Prostate gland (tissue), 2 donors: ENCODE measurements around the gene DOCK10. TPM values are rescaled to one million over a fixed set of nuclear protein-coding genes. Genes with fewer than 3 reads are reported as not detected.

Source experiments
- DNase-seq: peaks from one replicate; pipeline ENCODE4 v3.0.0-alpha.2; 2019; ENCODE audit warnings: low spot score
- H3K27ac ChIP-seq, 2 donors: fragments of 200-600 bp; sonication (generic); 2 replicates each; pipeline ENCODE4 v1.5.1; 2017 to 2019
- H3K27me3 ChIP-seq: fragments of 200-600 bp; sonication (generic); replicated peaks from 2 replicates; pipeline ENCODE4 v1.5.1; 2019; ENCODE audit not compliant: insufficient read depth
- H3K36me3 ChIP-seq, 2 donors: fragments of 200-600 bp; sonication (generic); 1 replicate in 1 of 2; 2 replicates in 1 of 2; pipeline versions ENCODE4 v1.5.1 to v1.8.1; 2017 to 2019
- H3K4me1 ChIP-seq: fragments of 200-600 bp; sonication (generic); replicated peaks from 2 replicates; pipeline ENCODE4 v1.5.1; 2019
- H3K4me3 ChIP-seq, 2 donors: fragments of 200-600 bp; sonication (generic); 2 replicates each; pipeline ENCODE4 v1.5.1; 2017 to 2019
- H3K9me3 ChIP-seq: fragments of 200-600 bp; sonication (generic); 2 replicates; pipeline ENCODE4 v1.5.1; 2017
- POLR2A ChIP-seq: fragments of 450-650 bp; IDR thresholded peaks from one replicate; pipeline ENCODE4 v1.6.1; 2016; ENCODE audit warnings: antibody characterized with exemption, mild to moderate bottlenecking
- POLR2AphosphoS5 ChIP-seq: sonication (generic); formaldehyde crosslinking; IDR thresholded peaks from one replicate; pipeline ENCODE4 v1.6.1; 2017; ENCODE audit warnings: antibody characterized with exemption
- WGBS: methylation state at CpG from one replicate; pipeline ENCODE4 v1.1.5; 2018; 5-methylcytosine and 5-hydroxymethylcytosine counted together
- intact Hi-C: fragments of 100-400 bp; cut with DNase I; formaldehyde crosslinking; loops from one replicate; pipeline ENCODE4 v1.14.2; 2022
- total RNA-seq, 2 donors: library from RNA; depleted of rRNA; stranded (reverse); fragments of >200 nt; gene quantifications; one replicate each; pipeline ENCODE4 v1.1.0, GENCODE V29; 2016
- TF ChIP-seq, protein P1 (sequence below), 4 experiments: fragments of 200-600 bp in 2 of 4; fragments of 450-650 bp in 2 of 4; sonication (generic) in 2 of 4; IDR thresholded peaks; 1 replicate in 3 of 4; 2 replicates in 1 of 4; pipeline ENCODE4 v1.5.1; 2016 to 2019; ENCODE audit warnings: antibody characterized with exemption in 4 of 4, mild to moderate bottlenecking in 2 of 4, moderate library complexity in 2 of 4

Gene DOCK10
- total RNA-seq, 2 donors from 2014 or later, result 4.8 to 6.2 TPM

DNA sequence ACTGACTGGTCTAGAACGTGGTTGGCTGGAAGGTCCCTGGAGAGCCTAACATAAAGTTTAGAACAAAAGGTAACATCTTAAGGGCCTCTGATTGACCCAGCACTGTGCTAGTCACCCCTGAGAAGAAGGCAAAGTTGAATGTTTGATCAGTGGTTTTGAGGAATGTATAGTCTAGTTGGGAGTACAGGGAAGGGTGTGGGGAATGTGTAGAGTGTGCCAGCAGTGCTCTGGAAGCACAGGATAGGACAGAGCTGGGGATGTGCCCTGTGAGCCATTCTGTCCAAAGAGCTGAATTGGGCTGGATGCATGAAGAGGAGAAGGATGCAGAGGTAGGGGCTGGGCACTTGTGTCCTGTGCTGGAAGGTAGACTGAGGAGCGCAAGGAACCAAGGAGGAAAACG, 41.0 kb upstream of the DOCK10 start:
- no peaks in the 10 kb centered on the region for H3K9me3 ChIP-seq
- intact Hi-C loops, result no loop called here
- no peak for DNase-seq
- no peak overlapping the region for H3K4me3 ChIP-seq
- H3K4me1 ChIP-seq, result no peaks in the 10 kb centered on the region
- TF ChIP-seq, protein P1, sequence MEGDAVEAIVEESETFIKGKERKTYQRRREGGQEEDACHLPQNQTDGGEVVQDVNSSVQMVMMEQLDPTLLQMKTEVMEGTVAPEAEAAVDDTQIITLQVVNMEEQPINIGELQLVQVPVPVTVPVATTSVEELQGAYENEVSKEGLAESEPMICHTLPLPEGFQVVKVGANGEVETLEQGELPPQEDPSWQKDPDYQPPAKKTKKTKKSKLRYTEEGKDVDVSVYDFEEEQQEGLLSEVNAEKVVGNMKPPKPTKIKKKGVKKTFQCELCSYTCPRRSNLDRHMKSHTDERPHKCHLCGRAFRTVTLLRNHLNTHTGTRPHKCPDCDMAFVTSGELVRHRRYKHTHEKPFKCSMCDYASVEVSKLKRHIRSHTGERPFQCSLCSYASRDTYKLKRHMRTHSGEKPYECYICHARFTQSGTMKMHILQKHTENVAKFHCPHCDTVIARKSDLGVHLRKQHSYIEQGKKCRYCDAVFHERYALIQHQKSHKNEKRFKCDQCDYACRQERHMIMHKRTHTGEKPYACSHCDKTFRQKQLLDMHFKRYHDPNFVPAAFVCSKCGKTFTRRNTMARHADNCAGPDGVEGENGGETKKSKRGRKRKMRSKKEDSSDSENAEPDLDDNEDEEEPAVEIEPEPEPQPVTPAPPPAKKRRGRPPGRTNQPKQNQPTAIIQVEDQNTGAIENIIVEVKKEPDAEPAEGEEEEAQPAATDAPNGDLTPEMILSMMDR (IDR thresholded peaks at IDR 0.05), result no peak
- TF ChIP-seq POLR2A (no peak), POLR2AphosphoS5 (no peak)
- 89% methylated on average over 3 of the region's 3 CpGs for WGBS
- no peak overlapping the region for H3K27ac ChIP-seq
- no peaks in the 10 kb centered on the region for H3K36me3 ChIP-seq
- H3K27me3 ChIP-seq, result no peaks in the 10 kb centered on the region

GRCh38 chr2:225076125-225076524, 33.9 kb upstream of the DOCK10 start:
- Histone ChIP-seq H3K27ac (no peak overlapping the region), H3K9me3 (no peaks in the 10 kb centered on the region), H3K4me3 (no peak overlapping the region), H3K4me1 (no peaks in the 10 kb centered on the region), H3K27me3 (no peaks in the 10 kb centered on the region), H3K36me3 (no peaks in the 10 kb centered on the region)
- TF ChIP-seq POLR2AphosphoS5, result no peak
- TF ChIP-seq, protein P1 (IDR thresholded peaks at IDR 0.05), result no peak
- no peak for TF ChIP-seq POLR2A
- intact Hi-C loops, result no loop called here
- DNase-seq, result no peak

DNA sequence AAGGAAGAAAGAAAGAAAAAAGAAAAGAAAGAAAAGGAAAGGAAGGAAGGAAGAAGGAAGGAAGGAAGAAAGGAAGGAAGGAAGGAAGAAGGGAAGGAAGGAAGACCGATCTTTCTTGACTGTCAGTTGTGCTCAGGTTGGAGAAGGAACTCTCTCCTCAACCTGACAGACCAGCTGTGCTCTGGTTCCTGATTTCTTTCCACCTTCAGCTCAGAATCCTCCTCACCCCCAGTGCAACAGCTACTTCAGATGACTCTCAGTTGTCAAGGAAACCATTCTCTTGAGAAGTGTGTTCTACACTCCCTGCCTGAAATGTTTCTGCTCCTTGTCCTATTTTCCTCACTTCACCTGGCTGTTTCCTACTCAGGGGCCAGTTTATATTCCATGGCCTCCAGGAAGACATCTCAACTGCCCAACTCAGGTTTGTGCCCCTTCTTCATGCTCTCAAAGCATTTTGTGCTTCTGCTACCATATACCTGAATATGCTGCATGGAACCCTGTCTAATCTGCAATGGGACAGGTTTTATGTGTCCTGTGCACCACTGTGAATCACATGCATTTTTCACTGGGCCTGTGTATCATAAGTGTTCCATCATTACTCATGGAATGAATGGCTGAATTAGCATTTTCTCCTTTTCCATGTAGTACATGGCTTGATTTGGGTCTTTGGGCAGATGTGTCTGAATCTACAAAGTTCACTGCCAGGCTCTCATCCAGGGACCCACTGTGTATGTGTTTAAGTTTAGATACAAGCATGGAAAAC, 32.8 kb upstream of the DOCK10 start:
- TF ChIP-seq POLR2AphosphoS5 (no peak), POLR2A (no peak)
- TF ChIP-seq, protein P1 (IDR thresholded peaks at IDR 0.05), result no peak
- H3K4me1 ChIP-seq, result no peaks in the 10 kb centered on the region
- no peak overlapping the region for H3K4me3 ChIP-seq
- no peak overlapping the region for H3K27ac ChIP-seq
- H3K36me3 ChIP-seq, result no peaks in the 10 kb centered on the region
- H3K27me3 ChIP-seq, result no peaks in the 10 kb centered on the region
- intact Hi-C loops, result no loop called here
- WGBS, result 100% methylated on average over 1 of the region's 1 CpG
- DNase-seq, result no peak
- H3K9me3 ChIP-seq, result no peaks in the 10 kb centered on the region

- Histone ChIP-seq H3K27me3 (no peaks in the 10 kb centered on the region), H3K36me3 (no peaks in the 10 kb centered on the region), H3K27ac (no peak overlapping the region), H3K9me3 (no peaks in the 10 kb centered on the region), H3K4me1 (no peaks in the 10 kb centered on the region), H3K4me3 (no peak overlapping the region)
- 64% methylated on average over 5 of the region's 5 CpGs for WGBS
- TF ChIP-seq, protein P1 (IDR thresholded peaks at IDR 0.05), result no peak
- TF ChIP-seq POLR2AphosphoS5 (no peak), POLR2A (no peak)
- no peak for DNase-seq
- intact Hi-C loops, result no loop called here
Measured at GRCh38 chr2:225074366-225074765, 32.1 kb upstream of the DOCK10 start.

DNA sequence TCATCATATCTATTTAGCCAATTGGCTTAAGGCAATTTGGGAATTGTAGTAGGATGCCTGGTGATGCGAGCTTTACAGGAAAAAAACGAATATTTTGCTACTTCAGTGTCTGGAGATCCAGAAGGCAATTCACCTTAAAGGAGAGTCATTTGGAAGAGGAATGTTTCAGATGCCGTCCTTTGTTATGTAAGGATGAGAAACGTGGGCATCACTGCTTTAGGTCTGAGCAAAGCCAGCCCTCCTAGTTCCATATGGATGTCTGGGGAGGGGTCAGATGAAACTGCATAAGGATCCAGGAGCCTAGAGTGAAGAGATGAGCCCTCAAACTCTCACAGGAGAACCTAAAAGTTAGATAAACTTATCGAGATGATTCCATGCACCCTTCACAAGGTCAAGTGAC, 30.9 kb upstream of the DOCK10 start:
- Histone ChIP-seq H3K36me3 (no peaks in the 10 kb centered on the region), H3K9me3 (no peaks in the 10 kb centered on the region), H3K4me3 (no peak overlapping the region), H3K4me1 (no peaks in the 10 kb centered on the region), H3K27me3 (no peaks in the 10 kb centered on the region), H3K27ac (no peak overlapping the region)
- TF ChIP-seq, protein P1 (IDR thresholded peaks at IDR 0.05), result no peak
- no peak for TF ChIP-seq POLR2A
- WGBS, result 56% methylated on average over 5 of the region's 5 CpGs
- intact Hi-C loops, result no loop called here
- no peak for DNase-seq
